Smooth muscle cell (in vitro differentiated cells): ENCODE measurements around the gene ADAT3. TPM values are rescaled to one million over a fixed set of nuclear protein-coding genes. Genes with fewer than 3 reads are reported as not detected.
A peak's percentile ranks its signal among the peaks of the same experiment; 100 is the strongest.
"Not testable (repeated sequence)": the region's sequence is repeated elsewhere in the genome, so short reads cannot be mapped to it uniquely, and the experiment has no call there.

ENCODE experiments used
- DNase-seq: peaks from one replicate; lab custom pipeline; 2025; ENCODE audit not compliant: unreplicated experiment; lab: John Stamatoyannopoulos, UW
- H2AFZ ChIP-seq: fragments of 200-600 bp; sonication (generic); 2 replicates; pipeline ENCODE4 v1.6.0; 2016; ENCODE audit warnings: antibody characterized with exemption, low read depth, mild to moderate bottlenecking
- H3F3A ChIP-seq: fragments of 200-600 bp; sonication (generic); 2 replicates; pipeline ENCODE4 v1.6.0; 2017; ENCODE audit warnings: antibody characterized with exemption, low read depth
- H3K27ac ChIP-seq: fragments of 200-600 bp; sonication (generic); 2 replicates; pipeline ENCODE4 v1.5.1; 2016; ENCODE audit warnings: low read depth, mild to moderate bottlenecking
- H3K27me3 ChIP-seq: fragments of 200-600 bp; sonication (generic); 2 replicates; pipeline ENCODE4 v1.6.1; 2016; ENCODE audit warnings: low read depth, mild to moderate bottlenecking
- H3K36me3 ChIP-seq: fragments of 200-600 bp; sonication (generic); 2 replicates; pipeline ENCODE4 v1.5.1; 2016; ENCODE audit warnings: low read depth
- H3K4me1 ChIP-seq: fragments of 200-600 bp; sonication (generic); 2 replicates; pipeline ENCODE4 v1.5.1; 2016; ENCODE audit warnings: low read depth
- H3K4me2 ChIP-seq: fragments of 200-600 bp; sonication (generic); 2 replicates; pipeline ENCODE4 v1.6.0; 2016; ENCODE audit warnings: mild to moderate bottlenecking
- H3K4me3 ChIP-seq: fragments of 200-600 bp; sonication (generic); 2 replicates; pipeline ENCODE4 v1.5.1; 2016; ENCODE audit warnings: mild to moderate bottlenecking
- H3K79me2 ChIP-seq: fragments of 200-600 bp; sonication (generic); 2 replicates; pipeline ENCODE4 v1.6.0; 2016; ENCODE audit warnings: low read depth, mild to moderate bottlenecking
- H3K9ac ChIP-seq: fragments of 200-600 bp; sonication (generic); 2 replicates; pipeline ENCODE4 v1.6.0; 2016; ENCODE audit warnings: low read depth
- H3K9me3 ChIP-seq: fragments of 200-600 bp; sonication (generic); replicated peaks from 2 replicates; pipeline ENCODE4 v1.5.1; 2016; ENCODE audit warnings: low read depth
- H4K20me1 ChIP-seq: fragments of 200-600 bp; sonication (generic); 2 replicates; pipeline ENCODE4 v1.6.0; 2016; ENCODE audit warnings: low read depth
- CTCF ChIP-seq: fragments of 200-600 bp; sonication (generic); IDR thresholded peaks from 2 replicates; pipeline ENCODE4 v1.5.1; 2017; ENCODE audit warnings: borderline replicate concordance, mild to moderate bottlenecking, antibody characterized with exemption; ENCODE audit not compliant: insufficient read depth, poor library complexity, severe bottlenecking
- WGBS: methylation state at CpG from one replicate; pipeline ENCODE4 v1.1.7; 2016; ENCODE audit warnings: low lambda C conversion rate; 5-methylcytosine and 5-hydroxymethylcytosine counted together
- polyA plus RNA-seq: library from polyadenylated mRNA; unstranded; fragments of >200 nt; fragmentation: Nextera tagmentation; extraction: Ambion mirVana; gene quantifications from 2 replicates; pipeline ENCODE4 v1.2.1, GENCODE V29; 2016
- total RNA-seq: library from RNA; depleted of rRNA; stranded (reverse); fragments of >200 nt; gene quantifications from 2 replicates; pipeline ENCODE4 v1.2.3, GENCODE V29; 2014

ADAT3 gene
- total and polyA plus RNA-seq, 2 experiments from 2014 or later, result 0.58 to 2.0 TPM

GRCh38 chr19:1875646-1876495 is 29.3 kb upstream of the ADAT3 start:
- peak; percentile 59 for DNase-seq

GRCh38 chr19:1876496-1877279 is 28.5 kb upstream of the ADAT3 start:
- Histone ChIP-seq H3K4me2 (peak overlapping the region; percentile 97), H3K79me2 (peaks cover 40% of the 10 kb centered on the region), H3K27ac (peak overlapping the region; percentile 88), H4K20me1 (peaks cover 60% of the 10 kb centered on the region), H3K9ac (peak overlapping the region; percentile 90), H3K4me3 (peak overlapping the region; percentile 65), H3K4me1 (peaks cover 15% of the 10 kb centered on the region)
- not testable (repeated sequence) for DNase-seq, H2AFZ ChIP-seq, H3K27me3 ChIP-seq, H3K9me3 ChIP-seq, H3K36me3 ChIP-seq, H3F3A ChIP-seq
- WGBS, result 9% methylated on average over 47 of the region's 53 CpGs

More at GRCh38 chr19:1875646-1876495, 29.3 kb upstream of the ADAT3 start:
- WGBS, result under 1% methylated on average over 78 of the region's 87 CpGs
- no peaks in the 10 kb centered on the region for H3K27me3 ChIP-seq
- no peaks in the 10 kb centered on the region for H3F3A ChIP-seq
- peak overlapping the region; percentile 88 for H3K27ac ChIP-seq
- TF ChIP-seq CTCF, result no peak
- peaks cover 58% of the 10 kb centered on the region for H4K20me1 ChIP-seq
- no peaks in the 10 kb centered on the region for H3K9me3 ChIP-seq
- H2AFZ ChIP-seq, result no peak overlapping the region
- H3K4me3 ChIP-seq, result peak overlapping the region; percentile 65
- peak overlapping the region; percentile 90 for H3K9ac ChIP-seq
- peak overlapping the region; percentile 97 for H3K4me2 ChIP-seq
- H3K4me1 ChIP-seq, result peaks cover 15% of the 10 kb centered on the region
- peaks cover 39% of the 10 kb centered on the region for H3K79me2 ChIP-seq
- no peaks in the 10 kb centered on the region for H3K36me3 ChIP-seq

- DNase-seq, H3K27ac ChIP-seq, H3K36me3 ChIP-seq, H3K9me3 ChIP-seq, H3K27me3 ChIP-seq, H3F3A ChIP-seq, H3K9ac ChIP-seq, H2AFZ ChIP-seq: not testable (repeated sequence)
- Histone ChIP-seq H3K4me1 (peaks cover 15% of the 10 kb centered on the region), H3K4me3 (peak overlapping the region; percentile 65), H3K4me2 (peak overlapping the region; percentile 63), H4K20me1 (peaks cover 60% of the 10 kb centered on the region), H3K79me2 (peaks cover 46% of the 10 kb centered on the region)
- WGBS, result 14% methylated on average over 23 of the region's 47 CpGs
Observed at GRCh38 chr19:1877280-1877660, 27.9 kb upstream of the ADAT3 start.

GRCh38 chr19:1878583-1878982 is 26.6 kb upstream of the ADAT3 start:
- Histone ChIP-seq H4K20me1 (peaks cover 60% of the 10 kb centered on the region), H3K79me2 (peaks cover 46% of the 10 kb centered on the region), H3K4me1 (peaks cover 15% of the 10 kb centered on the region)
- not testable (repeated sequence) for H2AFZ ChIP-seq, DNase-seq, H3K4me2 ChIP-seq, H3K9me3 ChIP-seq, H3K36me3 ChIP-seq, H3K27me3 ChIP-seq, H3F3A ChIP-seq, H3K4me3 ChIP-seq, H3K9ac ChIP-seq, H3K27ac ChIP-seq
- 96% methylated on average over 8 of the region's 8 CpGs for WGBS

- H3F3A ChIP-seq, H3K27me3 ChIP-seq, H2AFZ ChIP-seq, H3K4me3 ChIP-seq, H3K36me3 ChIP-seq, H3K4me1 ChIP-seq, H3K27ac ChIP-seq, H3K9ac ChIP-seq, H3K4me2 ChIP-seq, H3K9me3 ChIP-seq, DNase-seq: not testable (repeated sequence)
- peaks cover 60% of the 10 kb centered on the region for H4K20me1 ChIP-seq
- peaks cover 46% of the 10 kb centered on the region for H3K79me2 ChIP-seq
- WGBS, result 98% methylated on average over 17 of the region's 17 CpGs
Observed at GRCh38 chr19:1879982-1880381, 25.2 kb upstream of the ADAT3 start.
